H1 (cell line): ENCODE data around the gene ETV1. TPM values are rescaled to one million over a fixed set of nuclear protein-coding genes. Genes with fewer than 3 reads are reported as not detected.

Experiments
- EGR1 ChIP-seq: IDR thresholded peaks from 2 replicates; pipeline ENCODE4 v1.6.1; 2011; ENCODE audit warnings: low read depth, low read length, borderline replicate concordance
- JUND ChIP-seq: IDR thresholded peaks from 2 replicates; pipeline ENCODE4 v1.6.1; 2011; ENCODE audit warnings: mild to moderate bottlenecking, improper control_type of control experiment, low read length
- RAD21 ChIP-seq, 2 experiments: IDR thresholded peaks in 1 of 2; conservative IDR thresholded peaks in 1 of 2; 2 replicates each; pipeline ENCODE4 v1.6.1; 2011; ENCODE audit warnings: low read depth in 2 of 2, low read length in 2 of 2, improper control_type of control experiment in 1 of 2, inconsistent platforms in 1 of 2, mild to moderate bottlenecking in 1 of 2, moderate library complexity in 1 of 2
- RBBP5 ChIP-seq: IDR thresholded peaks from 2 replicates; pipeline ENCODE4 v1.7.1; 2012; ENCODE audit warnings: low read depth, mild to moderate bottlenecking, inconsistent platforms, low read length, moderate library complexity, borderline replicate concordance
- SIN3A ChIP-seq, 2 experiments: IDR thresholded peaks in 1 of 2; conservative IDR thresholded peaks in 1 of 2; 2 replicates each; pipeline ENCODE4 v1.6.1; 2011 to 2012; ENCODE audit warnings: low read length in 2 of 2, improper control_type of control experiment in 1 of 2, low read depth in 1 of 2, mild to moderate bottlenecking in 1 of 2
- SP1 ChIP-seq: IDR thresholded peaks from 2 replicates; pipeline ENCODE4 v1.6.1; 2011; ENCODE audit warnings: low read depth, low read length
- TAF1 ChIP-seq: IDR thresholded peaks from 2 replicates; pipeline ENCODE4 v1.6.1; 2011; ENCODE audit warnings: mild to moderate bottlenecking, low read depth, low read length
- polyA plus RNA-seq, 7 experiments: library from polyadenylated mRNA; depleted of rRNA in 3 of 7; stranded (reverse) in 5 of 7; unstranded in 2 of 7; fragments of >200 nt in 5 of 7; fragments of 200-250 nt in 2 of 7; gene quantifications; 1 replicate in 5 of 7; 2 replicates in 1 of 7; 4 replicates in 1 of 7; pipeline versions ENCODE4 v1.2.1 to v1.2.3, GENCODE V29; 2011 to 2013; ENCODE audit warnings: missing spikeins in 2 of 7, mixed read lengths in 2 of 7
- total RNA-seq: library from RNA; stranded (reverse); fragmentation: NEBNext Ultra II Directional; extraction: Animal tissue kit (Norgen Biotek cat#: 25700); gene quantifications from 2 replicates; pipeline ENCODE4 v1.2.1, GENCODE V29; 2021
- TF ChIP-seq, protein P1 (sequence below), 3 experiments: IDR thresholded peaks; 1 replicate in 2 of 3; 2 replicates in 1 of 3; pipeline versions ENCODE4 v1.5.1 to v1.6.1; 2011; ENCODE audit warnings: low read length in 3 of 3, mild to moderate bottlenecking in 3 of 3, inconsistent platforms in 2 of 3, low read depth in 1 of 3, moderate library complexity in 1 of 3; ENCODE audit not compliant: insufficient read depth in 1 of 3; ENCODE audit errors: control extremely low read depth in 1 of 3

ETV1 gene
- total and polyA plus RNA-seq, 2 of the 8 experiments (the other 6 are each of a cell fraction or from before 2014, with no cell fraction given): 58.3 to 91.2 TPM

DNA sequence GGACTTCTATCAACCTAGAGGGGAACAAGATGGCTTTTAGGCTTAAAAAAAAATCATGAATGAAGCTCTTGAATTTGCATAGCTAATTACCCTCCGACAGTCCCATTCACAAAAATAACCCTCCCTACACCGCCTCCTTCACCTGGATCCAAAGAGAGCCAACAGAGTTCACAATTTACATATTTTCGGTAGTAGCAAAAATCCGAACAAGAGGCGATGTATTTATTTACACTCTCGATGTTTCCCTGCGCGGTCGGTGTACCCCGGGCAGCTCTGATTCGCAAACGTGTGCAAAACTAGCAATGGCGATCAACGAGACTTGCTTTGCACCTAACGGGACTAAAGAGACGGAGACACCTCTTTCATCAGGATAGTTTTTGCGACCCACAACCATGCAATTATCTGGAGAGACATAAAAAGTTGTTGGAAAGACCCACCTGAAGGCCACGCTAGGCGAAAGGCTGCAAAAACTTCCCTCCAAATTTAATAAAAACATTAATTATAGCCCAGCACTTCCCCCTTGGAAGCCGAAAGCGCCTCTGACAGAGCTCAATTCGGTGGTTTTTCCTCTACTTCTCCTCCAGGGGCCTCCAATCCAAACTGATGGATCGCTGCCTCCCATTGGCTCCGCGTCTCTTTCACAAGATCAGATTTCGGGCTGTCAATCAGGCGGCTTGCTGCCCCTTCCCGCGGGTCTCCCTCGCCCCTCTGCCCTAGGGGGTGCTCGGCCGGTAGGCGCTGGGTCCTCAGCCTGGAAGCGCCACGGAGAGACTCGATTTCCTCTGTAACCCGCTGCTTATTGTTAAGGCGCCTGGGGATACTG, at the start of gene ETV1 (continued):
- TF ChIP-seq RAD21 (IDR thresholded peaks at IDR 0.05 in 1 of 2, conservative IDR thresholded peaks at IDR 0.05 in 1 of 2; ENCODE audit: low read depth in 2 of 2, low read length in 2 of 2): peak; percentile 39 to 44
- TF ChIP-seq JUND: 0 out of 2 replicates have a peak, but pooled peaks have one; percentile 5
- TF ChIP-seq EGR1: no peak
- peak; percentile 51 to 55; a peak in 1 of 4 replicates for TF ChIP-seq SIN3A (conservative IDR thresholded peaks at IDR 0.05 in 1 of 2, IDR thresholded peaks at IDR 0.05 in 1 of 2; ENCODE audit: low read depth in 1 of 2, low read length in 2 of 2)
- no peak for TF ChIP-seq RBBP5
- TF ChIP-seq, protein P1, sequence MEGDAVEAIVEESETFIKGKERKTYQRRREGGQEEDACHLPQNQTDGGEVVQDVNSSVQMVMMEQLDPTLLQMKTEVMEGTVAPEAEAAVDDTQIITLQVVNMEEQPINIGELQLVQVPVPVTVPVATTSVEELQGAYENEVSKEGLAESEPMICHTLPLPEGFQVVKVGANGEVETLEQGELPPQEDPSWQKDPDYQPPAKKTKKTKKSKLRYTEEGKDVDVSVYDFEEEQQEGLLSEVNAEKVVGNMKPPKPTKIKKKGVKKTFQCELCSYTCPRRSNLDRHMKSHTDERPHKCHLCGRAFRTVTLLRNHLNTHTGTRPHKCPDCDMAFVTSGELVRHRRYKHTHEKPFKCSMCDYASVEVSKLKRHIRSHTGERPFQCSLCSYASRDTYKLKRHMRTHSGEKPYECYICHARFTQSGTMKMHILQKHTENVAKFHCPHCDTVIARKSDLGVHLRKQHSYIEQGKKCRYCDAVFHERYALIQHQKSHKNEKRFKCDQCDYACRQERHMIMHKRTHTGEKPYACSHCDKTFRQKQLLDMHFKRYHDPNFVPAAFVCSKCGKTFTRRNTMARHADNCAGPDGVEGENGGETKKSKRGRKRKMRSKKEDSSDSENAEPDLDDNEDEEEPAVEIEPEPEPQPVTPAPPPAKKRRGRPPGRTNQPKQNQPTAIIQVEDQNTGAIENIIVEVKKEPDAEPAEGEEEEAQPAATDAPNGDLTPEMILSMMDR (IDR thresholded peaks at IDR 0.05; ENCODE audit: control extremely low read depth in 1 of 3, insufficient read depth in 1 of 3, low read depth in 1 of 3, low read length in 3 of 3): peak; percentile 35 to 46 (median 45)
- peak; percentile 53; the same call in 1 of the 2 replicates for TF ChIP-seq SP1
- TF ChIP-seq TAF1: peak; percentile 87
